Measurements from ENCODE around the gene ACOT11. TPM values are rescaled to one million over a fixed set of nuclear protein-coding genes. Genes with fewer than 3 reads are reported as not detected.

ACOT11 gene
- total and polyA plus RNA-seq, 2 of the 13 experiments (the other 11 are each of a cell fraction or from before 2014, with no cell fraction given): 2.6 to 3.3 TPM

DNA sequence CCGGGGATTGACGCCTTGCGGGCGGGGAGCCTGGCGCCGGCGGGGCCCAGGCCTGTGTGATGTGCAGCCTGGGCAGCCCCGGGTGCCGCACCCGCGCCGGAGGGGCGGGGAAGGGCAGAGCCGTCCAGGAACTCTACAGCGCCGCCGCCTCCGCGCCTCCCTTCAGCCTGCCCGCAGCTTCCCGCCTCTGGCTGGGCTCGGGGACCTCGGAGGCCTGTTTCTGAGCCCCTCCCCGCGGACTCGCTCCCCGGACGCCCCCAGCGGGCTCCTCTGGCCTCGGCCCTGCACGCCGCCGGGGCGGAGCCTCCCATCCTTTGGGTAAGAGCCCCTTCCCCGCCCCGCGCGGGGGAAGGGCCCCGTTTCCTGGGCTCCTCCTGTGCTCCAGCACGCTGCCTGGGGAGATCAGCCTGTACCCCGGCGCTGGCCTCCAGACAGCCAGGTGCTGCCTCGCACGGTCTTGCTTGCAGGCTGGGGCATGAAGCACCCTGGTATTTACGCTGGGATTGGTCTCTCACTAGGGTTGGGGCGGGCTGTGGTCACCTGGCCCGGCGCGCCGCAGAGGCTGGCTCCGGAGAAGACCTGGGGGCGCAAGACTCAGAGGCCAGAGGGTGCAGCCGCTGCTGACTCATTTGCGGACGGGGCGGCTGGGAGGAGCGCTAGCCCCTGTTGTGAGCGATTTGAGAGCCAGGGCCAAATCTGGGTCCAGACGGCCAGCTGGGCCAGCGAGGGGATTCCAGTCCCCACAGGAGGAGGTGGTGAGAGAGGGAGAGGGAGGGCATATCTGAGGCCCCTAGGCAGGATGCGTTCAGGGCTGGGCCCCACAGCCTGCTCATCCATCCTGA, 5.7 kb upstream of the ACOT11 start (continued):
- TF ChIP-seq, protein P1, sequence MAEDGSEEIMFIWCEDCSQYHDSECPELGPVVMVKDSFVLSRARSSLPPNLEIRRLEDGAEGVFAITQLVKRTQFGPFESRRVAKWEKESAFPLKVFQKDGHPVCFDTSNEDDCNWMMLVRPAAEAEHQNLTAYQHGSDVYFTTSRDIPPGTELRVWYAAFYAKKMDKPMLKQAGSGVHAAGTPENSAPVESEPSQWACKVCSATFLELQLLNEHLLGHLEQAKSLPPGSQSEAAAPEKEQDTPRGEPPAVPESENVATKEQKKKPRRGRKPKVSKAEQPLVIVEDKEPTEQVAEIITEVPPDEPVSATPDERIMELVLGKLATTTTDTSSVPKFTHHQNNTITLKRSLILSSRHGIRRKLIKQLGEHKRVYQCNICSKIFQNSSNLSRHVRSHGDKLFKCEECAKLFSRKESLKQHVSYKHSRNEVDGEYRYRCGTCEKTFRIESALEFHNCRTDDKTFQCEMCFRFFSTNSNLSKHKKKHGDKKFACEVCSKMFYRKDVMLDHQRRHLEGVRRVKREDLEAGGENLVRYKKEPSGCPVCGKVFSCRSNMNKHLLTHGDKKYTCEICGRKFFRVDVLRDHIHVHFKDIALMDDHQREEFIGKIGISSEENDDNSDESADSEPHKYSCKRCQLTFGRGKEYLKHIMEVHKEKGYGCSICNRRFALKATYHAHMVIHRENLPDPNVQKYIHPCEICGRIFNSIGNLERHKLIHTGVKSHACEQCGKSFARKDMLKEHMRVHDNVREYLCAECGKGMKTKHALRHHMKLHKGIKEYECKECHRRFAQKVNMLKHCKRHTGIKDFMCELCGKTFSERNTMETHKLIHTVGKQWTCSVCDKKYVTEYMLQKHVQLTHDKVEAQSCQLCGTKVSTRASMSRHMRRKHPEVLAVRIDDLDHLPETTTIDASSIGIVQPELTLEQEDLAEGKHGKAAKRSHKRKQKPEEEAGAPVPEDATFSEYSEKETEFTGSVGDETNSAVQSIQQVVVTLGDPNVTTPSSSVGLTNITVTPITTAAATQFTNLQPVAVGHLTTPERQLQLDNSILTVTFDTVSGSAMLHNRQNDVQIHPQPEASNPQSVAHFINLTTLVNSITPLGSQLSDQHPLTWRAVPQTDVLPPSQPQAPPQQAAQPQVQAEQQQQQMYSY (CRISPR knock-in tag; IDR thresholded peaks at IDR 0.05): peak; percentile 60
- TF ChIP-seq MTA3 (CRISPR knock-in tag; IDR thresholded peaks at IDR 0.05) (no peak), ZNF121 (CRISPR knock-in tag; IDR thresholded peaks at IDR 0.05) (no peak), MTF1 (CRISPR knock-in tag; IDR thresholded peaks at IDR 0.05) (no peak), ZNF710 (CRISPR knock-in tag; IDR thresholded peaks at IDR 0.05; ENCODE audit: borderline replicate concordance) (0 out of 2 replicates have a peak, but pooled peaks have one; percentile 17), TCF7L2 (IDR thresholded peaks at IDR 0.05; ENCODE audit: low read depth, low read length) (no peak), ELF1 (CRISPR knock-in tag; IDR thresholded peaks at IDR 0.05) (no peak), NR2F2 (IDR thresholded peaks at IDR 0.05; ENCODE audit: borderline replicate concordance, low read depth) (no peak), RBFOX2 (IDR thresholded peaks at IDR 0.05; ENCODE audit: low read depth, low read length) (peak; percentile 79), ZNF878 (CRISPR knock-in tag; IDR thresholded peaks at IDR 0.05) (no peak), SOX6 (IDR thresholded peaks at IDR 0.05) (no peak), SOX6 (CRISPR knock-in tag; IDR thresholded peaks at IDR 0.05) (0 out of 2 replicates have a peak, but pooled peaks have one; percentile 58), ZNF546 (CRISPR knock-in tag; conservative IDR thresholded peaks at IDR 0.05) (no peak; the same call in 1 of the 2 replicates), SKI (IDR thresholded peaks at IDR 0.05; ENCODE audit: partially characterized antibody) (peak; percentile 28), ZNF180 (CRISPR knock-in tag; IDR thresholded peaks at IDR 0.05; ENCODE audit: borderline replicate concordance, low read depth) (no peak), ZNF703 (CRISPR knock-in tag; IDR thresholded peaks at IDR 0.05; ENCODE audit: borderline replicate concordance) (no peak), ZNF709 (CRISPR knock-in tag; IDR thresholded peaks at IDR 0.05) (peak; percentile 63; the same call in 1 of the 2 replicates), TEAD3 (CRISPR knock-in tag; optimal IDR thresholded peaks at IDR 0.05; ENCODE audit: borderline replicate concordance) (peak; percentile 81), BRCA1 (CRISPR knock-in tag; IDR thresholded peaks at IDR 0.05) (peak; percentile 41; the same call in 1 of the 2 replicates), NFE2L2 (IDR thresholded peaks at IDR 0.05; ENCODE audit: low read length) (no peak), ATF7-NPFF (CRISPR knock-in tag; IDR thresholded peaks at IDR 0.05; ENCODE audit: low read depth) (peak; percentile 75), ZNF83 (CRISPR knock-in tag; IDR thresholded peaks at IDR 0.05; ENCODE audit: borderline replicate concordance) (no peak)
- TF ChIP-seq, protein P2, sequence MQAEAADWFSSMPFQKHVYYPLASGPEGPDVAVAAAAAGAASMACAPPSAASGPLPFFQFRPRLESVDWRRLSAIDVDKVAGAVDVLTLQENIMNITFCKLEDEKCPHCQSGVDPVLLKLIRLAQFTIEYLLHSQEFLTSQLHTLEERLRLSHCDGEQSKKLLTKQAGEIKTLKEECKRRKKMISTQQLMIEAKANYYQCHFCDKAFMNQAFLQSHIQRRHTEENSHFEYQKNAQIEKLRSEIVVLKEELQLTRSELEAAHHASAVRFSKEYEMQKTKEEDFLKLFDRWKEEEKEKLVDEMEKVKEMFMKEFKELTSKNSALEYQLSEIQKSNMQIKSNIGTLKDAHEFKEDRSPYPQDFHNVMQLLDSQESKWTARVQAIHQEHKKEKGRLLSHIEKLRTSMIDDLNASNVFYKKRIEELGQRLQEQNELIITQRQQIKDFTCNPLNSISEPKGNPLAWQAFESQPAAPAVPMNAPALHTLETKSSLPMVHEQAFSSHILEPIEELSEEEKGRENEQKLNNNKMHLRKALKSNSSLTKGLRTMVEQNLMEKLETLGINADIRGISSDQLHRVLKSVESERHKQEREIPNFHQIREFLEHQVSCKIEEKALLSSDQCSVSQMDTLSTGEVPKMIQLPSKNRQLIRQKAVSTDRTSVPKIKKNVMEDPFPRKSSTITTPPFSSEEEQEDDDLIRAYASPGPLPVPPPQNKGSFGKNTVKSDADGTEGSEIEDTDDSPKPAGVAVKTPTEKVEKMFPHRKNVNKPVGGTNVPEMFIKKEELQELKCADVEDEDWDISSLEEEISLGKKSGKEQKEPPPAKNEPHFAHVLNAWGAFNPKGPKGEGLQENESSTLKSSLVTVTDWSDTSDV (CRISPR knock-in tag; IDR thresholded peaks at IDR 0.05): no peak

All from HepG2 (cell line).